ENCODE results near the gene SPON2.

- TF ChIP-seq ARNT (IDR thresholded peaks at IDR 0.05) (no peak), SP1 (IDR thresholded peaks at IDR 0.05) (no peak), ZNF384 (IDR thresholded peaks at IDR 0.05) (no peak), TARDBP (IDR thresholded peaks at IDR 0.05) (no peak), SUZ12 (IDR thresholded peaks at IDR 0.05) (no peak), NFRKB (IDR thresholded peaks at IDR 0.05) (no peak), L3MBTL2 (conservative IDR thresholded peaks at IDR 0.05) (no peak), PKNOX1 (IDR thresholded peaks at IDR 0.05) (no peak), BHLHE40 (IDR thresholded peaks at IDR 0.05; ENCODE audit: borderline replicate concordance) (no peak), ELF4 (IDR thresholded peaks at IDR 0.05) (no peak)
These were observed 5.1 kb upstream of the SPON2 start for GRCh38 chr4:1177274-1178141.

All from HEK293T (cell line).